ENCODE data around the gene CHRNA9. TPM values are rescaled to one million over a fixed set of nuclear protein-coding genes. Genes with fewer than 3 reads are reported as not detected.

The CHRNA9 gene
- total and polyA plus RNA-seq, 2 donors (not counting 1 experiment from before 2014, with no cell fraction given), result 0.07 TPM; not detected in 1

DNA sequence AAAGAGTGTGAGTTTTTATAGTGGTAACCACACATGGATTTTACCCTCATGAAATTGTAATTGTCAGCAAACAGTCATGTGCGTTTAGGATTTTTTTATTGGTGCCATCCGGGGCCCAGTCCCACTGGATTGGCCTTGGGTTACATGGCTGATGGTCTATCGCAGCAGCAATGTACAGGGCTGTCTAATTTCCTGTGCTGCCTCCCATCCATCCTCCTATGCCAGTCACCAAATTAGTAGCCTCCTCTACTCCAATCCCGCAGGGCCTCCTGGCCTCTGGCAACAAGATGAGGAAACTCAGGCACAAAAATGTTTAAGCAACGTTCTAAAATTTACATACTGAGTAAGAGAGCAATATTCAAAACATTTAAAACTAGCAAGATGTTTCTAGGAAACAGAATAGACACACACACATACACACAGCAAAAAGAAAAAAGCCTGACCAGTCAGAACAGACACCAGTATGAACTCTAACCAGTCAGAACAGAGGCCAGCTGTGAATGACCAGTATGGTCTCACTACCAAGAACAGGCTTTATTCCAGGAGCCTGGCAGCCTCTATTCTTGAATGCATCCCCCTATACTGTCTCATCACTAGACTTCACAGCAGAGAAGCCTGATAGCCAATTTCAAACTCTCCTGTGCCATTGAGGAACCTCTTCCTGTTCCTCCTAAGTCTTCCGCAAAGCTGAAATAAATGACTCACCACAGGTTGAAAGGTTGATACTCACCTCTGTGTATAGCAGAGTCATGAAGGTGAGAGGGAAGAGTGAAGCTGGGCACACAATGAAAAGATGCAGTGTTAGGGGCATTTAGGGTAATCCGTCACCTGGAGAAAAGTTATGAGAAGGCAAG, 42.6 kb downstream of the CHRNA9 start:
- Mint-ChIP-seq H3K4me1 (no peaks in the 10 kb centered on the region), H3K27me3 (peaks cover 6% of the 10 kb centered on the region), H3K4me3 (no peak overlapping the region), H3K27ac (no peak overlapping the region), H3K9me3 (ENCODE audit: insufficient read depth) (no peaks in the 10 kb centered on the region)
- no peak overlapping the region for H3K4me3 ChIP-seq (ENCODE audit: control extremely low read depth in 1 of 5, extremely low read depth in 1 of 5, insufficient read depth in 1 of 5, low read depth in 2 of 5, low read length in 4 of 5)
- ChIA-PET POLR2A (no interaction called here), CTCF (interaction anchor here (0.7 kb wide), 1 partner anchor 322 kb away, joined by 3 read pairs; no protein-coding TSS in a partner anchor)
- no peaks in the 10 kb centered on the region for H3K9me3 ChIP-seq (ENCODE audit: control extremely low read depth in 1 of 3, control insufficient read depth in 2 of 3, insufficient read depth in 1 of 3, low read length in 2 of 3)
- H2AFZ ChIP-seq (ENCODE audit: insufficient read depth, low read depth, low read length, poor library complexity, severe bottlenecking), result no peak overlapping the region
- no peak overlapping the region for H3K9ac ChIP-seq (ENCODE audit: low read length)
- H3K4me2 ChIP-seq (replicated peaks; ENCODE audit: low read depth, low read length, poor library complexity, severe bottlenecking), result no peak overlapping the region
- no peak overlapping the region for H3K27ac ChIP-seq (ENCODE audit: low read length in 2 of 2)
- 100% methylated on average over 3 of the region's 7 CpGs for WGBS (ENCODE audit: insufficient coverage)
- DNase-seq (no peak), ATAC-seq (ENCODE audit: low read depth) (no peak)
- no peaks in the 10 kb centered on the region for H3K79me2 ChIP-seq (ENCODE audit: control insufficient read depth, insufficient read depth, low read length)
- intact Hi-C loops (cut with micrococcal nuclease), result no loop called here
- no peaks in the 10 kb centered on the region for H3K36me3 ChIP-seq (replicated peaks in 1 of 2; ENCODE audit: control extremely low read depth in 1 of 2, control insufficient read depth in 1 of 2, extremely low read depth in 1 of 2, insufficient read depth in 2 of 2, low read length in 1 of 2)
- H4K20me1 ChIP-seq (ENCODE audit: control insufficient read depth, insufficient read depth, low read length, poor library complexity, severe bottlenecking), result no peaks in the 10 kb centered on the region
- TF ChIP-seq EZH2 (IDR thresholded peaks at IDR 0.05; ENCODE audit: borderline replicate concordance, insufficient read depth, low read depth, low read length, poor library complexity, severe bottlenecking) (no peak), CTCF (IDR thresholded peaks at IDR 0.05) (no peak)
- no peaks in the 10 kb centered on the region for H3K27me3 ChIP-seq (replicated peaks in 1 of 4; ENCODE audit: control extremely low read depth in 1 of 4, control insufficient read depth in 3 of 4, insufficient read depth in 4 of 4, low read length in 3 of 4)
- H3K4me1 ChIP-seq (ENCODE audit: control insufficient read depth in 2 of 2, insufficient read depth in 2 of 2, low read length in 2 of 2), result no peaks in the 10 kb centered on the region

- ATAC-seq (ENCODE audit: low read depth) (no peak), DNase-seq (no peak)
- H2AFZ ChIP-seq (ENCODE audit: insufficient read depth, low read depth, low read length, poor library complexity, severe bottlenecking), result no peak overlapping the region
- TF ChIP-seq EZH2 (IDR thresholded peaks at IDR 0.05; ENCODE audit: borderline replicate concordance, insufficient read depth, low read depth, low read length, poor library complexity, severe bottlenecking) (no peak), CTCF (IDR thresholded peaks at IDR 0.05) (no peak)
- no peaks in the 10 kb centered on the region for H3K36me3 ChIP-seq (replicated peaks in 1 of 2; ENCODE audit: control extremely low read depth in 1 of 2, control insufficient read depth in 1 of 2, extremely low read depth in 1 of 2, insufficient read depth in 2 of 2, low read length in 1 of 2)
- H3K9ac ChIP-seq (ENCODE audit: low read length), result no peak overlapping the region
- no peaks in the 10 kb centered on the region for H3K9me3 Mint-ChIP-seq (ENCODE audit: insufficient read depth)
- no peaks in the 10 kb centered on the region for H3K79me2 ChIP-seq (ENCODE audit: control insufficient read depth, insufficient read depth, low read length)
- ChIA-PET CTCF (interaction anchor here (0.5 to 0.7 kb wide), 2 partner anchors 14 to 323 kb away, joined by 3 read pairs; no protein-coding TSS in a partner anchor), POLR2A (interaction anchor here (0.6 kb wide), 1 partner anchor 72 kb away, joined by 7 read pairs; no protein-coding TSS in a partner anchor)
- no peak overlapping the region for H3K4me3 ChIP-seq (ENCODE audit: control extremely low read depth in 1 of 5, extremely low read depth in 1 of 5, insufficient read depth in 1 of 5, low read depth in 2 of 5, low read length in 4 of 5)
- no peaks in the 10 kb centered on the region for H3K9me3 ChIP-seq (ENCODE audit: control extremely low read depth in 1 of 3, control insufficient read depth in 2 of 3, insufficient read depth in 1 of 3, low read length in 2 of 3)
- H3K27ac Mint-ChIP-seq, result no peak overlapping the region
- 67% methylated on average over 2 of the region's 2 CpGs for WGBS (ENCODE audit: insufficient coverage)
- intact Hi-C loops (cut with micrococcal nuclease), result no loop called here
- H3K27me3 ChIP-seq (replicated peaks in 1 of 4; ENCODE audit: control extremely low read depth in 1 of 4, control insufficient read depth in 3 of 4, insufficient read depth in 4 of 4, low read length in 3 of 4), result no peaks in the 10 kb centered on the region
- peaks cover 6% of the 10 kb centered on the region for H3K27me3 Mint-ChIP-seq
- no peak overlapping the region for H3K27ac ChIP-seq (ENCODE audit: low read length in 2 of 2)
- no peaks in the 10 kb centered on the region for H3K4me1 Mint-ChIP-seq
- H3K4me1 ChIP-seq (ENCODE audit: control insufficient read depth in 2 of 2, insufficient read depth in 2 of 2, low read length in 2 of 2), result no peaks in the 10 kb centered on the region
- no peaks in the 10 kb centered on the region for H4K20me1 ChIP-seq (ENCODE audit: control insufficient read depth, insufficient read depth, low read length, poor library complexity, severe bottlenecking)
- no peak overlapping the region for H3K4me3 Mint-ChIP-seq
- H3K4me2 ChIP-seq (replicated peaks; ENCODE audit: low read depth, low read length, poor library complexity, severe bottlenecking), result no peak overlapping the region
Observed at GRCh38 chr4:40378619-40379018, 43.5 kb downstream of the CHRNA9 start.
